ENCODE results near the gene ERCC8.

DNA sequence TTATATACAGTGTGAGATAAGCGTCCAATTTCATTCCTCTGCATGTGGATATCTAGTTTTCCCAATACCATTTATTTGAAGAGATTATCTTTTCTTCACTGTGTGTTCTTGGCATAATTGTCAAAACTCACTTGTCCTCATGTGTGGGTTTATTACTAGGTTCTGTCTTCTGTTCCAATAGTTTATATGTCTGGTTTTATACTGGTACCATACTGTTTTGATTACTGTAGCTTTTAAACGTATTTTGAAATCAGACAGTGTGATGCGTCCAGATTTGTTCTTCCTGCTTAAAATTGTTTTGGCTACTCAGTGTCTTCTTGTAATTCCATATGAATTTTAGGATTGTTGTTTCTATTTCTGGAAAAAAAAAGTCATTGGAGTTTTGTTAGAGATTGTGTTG lies 10.4 kb upstream of the ERCC8 start:
- TF ChIP-seq, protein P1, sequence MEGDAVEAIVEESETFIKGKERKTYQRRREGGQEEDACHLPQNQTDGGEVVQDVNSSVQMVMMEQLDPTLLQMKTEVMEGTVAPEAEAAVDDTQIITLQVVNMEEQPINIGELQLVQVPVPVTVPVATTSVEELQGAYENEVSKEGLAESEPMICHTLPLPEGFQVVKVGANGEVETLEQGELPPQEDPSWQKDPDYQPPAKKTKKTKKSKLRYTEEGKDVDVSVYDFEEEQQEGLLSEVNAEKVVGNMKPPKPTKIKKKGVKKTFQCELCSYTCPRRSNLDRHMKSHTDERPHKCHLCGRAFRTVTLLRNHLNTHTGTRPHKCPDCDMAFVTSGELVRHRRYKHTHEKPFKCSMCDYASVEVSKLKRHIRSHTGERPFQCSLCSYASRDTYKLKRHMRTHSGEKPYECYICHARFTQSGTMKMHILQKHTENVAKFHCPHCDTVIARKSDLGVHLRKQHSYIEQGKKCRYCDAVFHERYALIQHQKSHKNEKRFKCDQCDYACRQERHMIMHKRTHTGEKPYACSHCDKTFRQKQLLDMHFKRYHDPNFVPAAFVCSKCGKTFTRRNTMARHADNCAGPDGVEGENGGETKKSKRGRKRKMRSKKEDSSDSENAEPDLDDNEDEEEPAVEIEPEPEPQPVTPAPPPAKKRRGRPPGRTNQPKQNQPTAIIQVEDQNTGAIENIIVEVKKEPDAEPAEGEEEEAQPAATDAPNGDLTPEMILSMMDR (IDR thresholded peaks at IDR 0.05): no peak
- TF ChIP-seq ZFX (IDR thresholded peaks at IDR 0.05; ENCODE audit: borderline replicate concordance): no peak
